Measurements from ENCODE around the gene FIG4.
"Not testable (repeated sequence)": the region's sequence is repeated elsewhere in the genome, so short reads cannot be mapped to it uniquely, and the experiment has no call there.

The FIG4 gene

GRCh38 chr6:109867009-109867969 is 176.2 kb downstream of the FIG4 start:
- no peak for ATAC-seq (replicated peaks)

GRCh38 chr6:109867970-109868358 is 176.9 kb downstream of the FIG4 start:
- no peak for ATAC-seq (replicated peaks)
- H3K9me3 Mint-ChIP-seq, result no peaks in the 10 kb centered on the region
- DNase-seq, result no peak
- H3K4me3 Mint-ChIP-seq, result no peak overlapping the region
- H3K27ac Mint-ChIP-seq, result no peak overlapping the region
- no peaks in the 10 kb centered on the region for H3K36me3 Mint-ChIP-seq (ENCODE audit: insufficient read depth)
- H3K4me1 Mint-ChIP-seq (ENCODE audit: low read depth in 2 of 2), result peaks cover 0 to 2% of the 10 kb centered on the region in 2 donors
- peaks cover 22 to 55% of the 10 kb centered on the region in 2 donors for H3K27me3 Mint-ChIP-seq

More at GRCh38 chr6:109867009-109867969, 176.2 kb downstream of the FIG4 start:
- Mint-ChIP-seq H3K36me3 (ENCODE audit: insufficient read depth) (no peaks in the 10 kb centered on the region), H3K9me3 (no peaks in the 10 kb centered on the region), H3K27me3 (peaks cover 22 to 48% of the 10 kb centered on the region in 2 donors), H3K4me1 (ENCODE audit: low read depth in 2 of 2) (peaks cover 0 to 2% of the 10 kb centered on the region in 2 donors), H3K4me3 (no peak overlapping the region), H3K27ac (no peak overlapping the region)
- DNase-seq, result no peak

GRCh38 chr6:109869398-109870088 is 178.4 kb downstream of the FIG4 start:
- peaks cover 29 to 62% of the 10 kb centered on the region in 2 donors for H3K27me3 Mint-ChIP-seq
- H3K4me3 Mint-ChIP-seq; H3K27ac Mint-ChIP-seq; H3K4me1 Mint-ChIP-seq (ENCODE audit: low read depth in 2 of 2); H3K36me3 Mint-ChIP-seq (ENCODE audit: insufficient read depth); ATAC-seq (replicated peaks); DNase-seq; H3K9me3 Mint-ChIP-seq: not testable (repeated sequence)

- H3K9me3 Mint-ChIP-seq, result no peaks in the 10 kb centered on the region
- peaks cover 30 to 63% of the 10 kb centered on the region in 2 donors for H3K27me3 Mint-ChIP-seq
- no peak for DNase-seq
- H3K36me3 Mint-ChIP-seq (ENCODE audit: insufficient read depth), result no peaks in the 10 kb centered on the region
- H3K27ac Mint-ChIP-seq, result no peak overlapping the region
- no peak for ATAC-seq (replicated peaks)
- no peak overlapping the region for H3K4me3 Mint-ChIP-seq
- H3K4me1 Mint-ChIP-seq (ENCODE audit: low read depth in 2 of 2), result peaks cover 0 to 2% of the 10 kb centered on the region in 2 donors
These were observed 179.0 kb downstream of the FIG4 start for GRCh38 chr6:109870089-109870410.

- Mint-ChIP-seq H3K27ac (no peak overlapping the region), H3K4me1 (ENCODE audit: low read depth in 2 of 2) (peaks cover 0 to 2% of the 10 kb centered on the region in 2 donors), H3K4me3 (no peak overlapping the region), H3K36me3 (ENCODE audit: insufficient read depth) (no peaks in the 10 kb centered on the region), H3K9me3 (no peaks in the 10 kb centered on the region), H3K27me3 (peaks cover 34 to 68% of the 10 kb centered on the region in 2 donors)
- DNase-seq (no peak), ATAC-seq (replicated peaks) (no peak)
These were observed 181.5 kb downstream of the FIG4 start for GRCh38 chr6:109872549-109872948.

GRCh38 chr6:109872968-109873545 is 182.0 kb downstream of the FIG4 start:
- Mint-ChIP-seq H3K27me3 (peaks cover 39 to 68% of the 10 kb centered on the region in 2 donors), H3K27ac (no peak overlapping the region), H3K9me3 (no peaks in the 10 kb centered on the region), H3K4me1 (ENCODE audit: low read depth in 2 of 2) (peaks cover 0 to 2% of the 10 kb centered on the region in 2 donors), H3K36me3 (ENCODE audit: insufficient read depth) (no peaks in the 10 kb centered on the region), H3K4me3 (no peak overlapping the region)
- ATAC-seq (replicated peaks) (no peak), DNase-seq (no peak)

- no peak overlapping the region for H3K27ac Mint-ChIP-seq
- no peak for ATAC-seq (replicated peaks)
- peaks cover 47 to 64% of the 10 kb centered on the region in 2 donors for H3K27me3 Mint-ChIP-seq
- DNase-seq, result no peak
- H3K4me1 Mint-ChIP-seq (ENCODE audit: low read depth in 2 of 2), result peaks cover 0 to 2% of the 10 kb centered on the region in 2 donors
- H3K36me3 Mint-ChIP-seq (ENCODE audit: insufficient read depth), result no peaks in the 10 kb centered on the region
- H3K9me3 Mint-ChIP-seq, result no peaks in the 10 kb centered on the region
- no peak overlapping the region for H3K4me3 Mint-ChIP-seq
These were observed 183.0 kb downstream of the FIG4 start for GRCh38 chr6:109874086-109874485.

GRCh38 chr6:109874621-109875020 is 183.5 kb downstream of the FIG4 start:
- Mint-ChIP-seq H3K4me1 (ENCODE audit: low read depth in 2 of 2) (no peaks in the 10 kb centered on the region), H3K27ac (no peak overlapping the region), H3K4me3 (no peak overlapping the region), H3K9me3 (no peaks in the 10 kb centered on the region), H3K36me3 (ENCODE audit: insufficient read depth) (no peaks in the 10 kb centered on the region), H3K27me3 (peaks cover 52 to 64% of the 10 kb centered on the region in 2 donors)
- DNase-seq, result no peak
- no peak for ATAC-seq (replicated peaks)

Data from effector memory CD8-positive, alpha-beta T cell (primary cell).